GM12878 (cell line): ENCODE results near the gene BRF1. TPM values are rescaled to one million over a fixed set of nuclear protein-coding genes. Genes with fewer than 3 reads are reported as not detected.

Source experiments
- ATAC-seq: fragments of 200-7000 bp; cut with Tn5 transposase; 3 replicates; pipeline ENCODE4 v1.9.1; 2020; ENCODE audit warnings: mild to moderate bottlenecking, moderate library complexity
- BruUV-seq: library from RNA; stranded (reverse); fragments of 400-500 nt; replicated peaks from 2 replicates; lab custom pipeline; 2021; lab: Mats Ljungman, UMichigan
- CTCF ChIA-PET: fragments of 300-600 bp; sonication (Branson Sonifier 250); formaldehyde crosslinking; extraction: SDS; loops from one replicate; lab custom pipeline; 2021; ENCODE audit warnings: inconsistent platforms; lab: Yijun Ruan, JAX
- POLR2A ChIA-PET: fragments of 350-600 bp; formaldehyde crosslinking; extraction: SDS; loops from one replicate; lab custom pipeline; 2021; ENCODE audit warnings: inconsistent platforms; lab: Charles Lee
- RAD21 ChIA-PET: fragments of 300-600 bp; sonication (Branson Sonifier 250); formaldehyde crosslinking; loops from one replicate; lab custom pipeline; 2023; ENCODE audit warnings: antibody characterized with exemption; ENCODE audit not compliant: unreplicated experiment; lab: Charles Lee
- SMC1A ChIA-PET: fragments of 300-600 bp; sonication (Branson Sonifier 250); formaldehyde crosslinking; loops from one replicate; lab custom pipeline; 2023; ENCODE audit not compliant: unreplicated experiment, uncharacterized antibody; lab: Charles Lee
- DNase-seq: peaks from one replicate; pipeline ENCODE4 v3.0.0-alpha.2; 2011; ENCODE audit warnings: low read depth, low spot score
- FAIRE-seq: peaks from 3 replicates; lab custom pipeline; 2011; peaks lifted over from hg19 to GRCh38; lab: Jason Lieb, UNC
- H2AFZ ChIP-seq: 2 replicates; pipeline ENCODE4 v1.6.0; 2011; ENCODE audit warnings: low read depth, low read length, control low read depth; ENCODE audit not compliant: control insufficient read depth
- H3K27ac ChIP-seq: 2 replicates; pipeline ENCODE4 v1.5.1; 2011; ENCODE audit warnings: control low read depth; ENCODE audit not compliant: control insufficient read depth, insufficient read depth
- H3K27me3 ChIP-seq, 2 experiments: replicated peaks in 1 of 2; 2 replicates each; pipeline versions ENCODE4 v1.6.0 to v1.6.1; 2011; ENCODE audit warnings: low read length in 1 of 2; ENCODE audit not compliant: control insufficient read depth in 2 of 2, insufficient read depth in 2 of 2
- H3K36me3 ChIP-seq, 2 experiments: 2 replicates each; pipeline ENCODE4 v1.5.1; 2011; ENCODE audit warnings: low read length in 1 of 2; ENCODE audit not compliant: control insufficient read depth in 2 of 2, insufficient read depth in 2 of 2
- H3K4me1 ChIP-seq: 2 replicates; pipeline ENCODE4 v1.6.1; 2011; ENCODE audit warnings: mild to moderate bottlenecking, low read length, moderate library complexity, mixed read lengths; ENCODE audit not compliant: control insufficient read depth, insufficient read depth
- H3K4me2 ChIP-seq: 2 replicates; pipeline ENCODE4 v1.6.0; 2011; ENCODE audit warnings: control low read depth; ENCODE audit not compliant: control insufficient read depth, insufficient read depth
- H3K4me3 ChIP-seq: fragments of 200-600 bp; sonication (generic); 2 replicates; pipeline ENCODE4 v1.5.1; 2016
- H3K79me2 ChIP-seq: 2 replicates; pipeline ENCODE4 v1.6.0; 2011; ENCODE audit warnings: low read length; ENCODE audit not compliant: control insufficient read depth, insufficient read depth
- H3K9ac ChIP-seq: 2 replicates; pipeline ENCODE4 v1.8.0; 2011; ENCODE audit warnings: low read length, control low read depth, mixed read lengths; ENCODE audit not compliant: control insufficient read depth, insufficient read depth
- H3K9me3 ChIP-seq: replicated peaks from 3 replicates; pipeline ENCODE4 v1.5.1; 2011; ENCODE audit warnings: mild to moderate bottlenecking, low read length; ENCODE audit not compliant: control insufficient read depth, insufficient read depth
- H4K20me1 ChIP-seq: 2 replicates; pipeline ENCODE4 v1.6.0; 2011; ENCODE audit not compliant: control insufficient read depth, insufficient read depth
- IKZF2 ChIP-seq, 2 experiments: fragments of 450-650 bp; IDR thresholded peaks; 2 replicates each; pipeline ENCODE4 v1.6.1; 2017; ENCODE audit warnings: mild to moderate bottlenecking in 2 of 2, moderate library complexity in 2 of 2
- WGBS: methylation state at CpG from one replicate; pipeline ENCODE4 v1.1.6; 2016; ENCODE audit warnings: low lambda C conversion rate; ENCODE audit not compliant: insufficient replicate concordance, insufficient coverage; ENCODE audit errors: missing lambda C conversion rate; 5-methylcytosine and 5-hydroxymethylcytosine counted together
- in situ Hi-C: fragments of 300-500 bp; cut with MboI; formaldehyde crosslinking; loops from 9 replicates; pipeline ENCODE4 v1.14.3; 2018; ENCODE audit warnings: mixed read lengths
- intact Hi-C: fragments of 100-400 bp; cut with micrococcal nuclease; formaldehyde crosslinking; loops from one replicate; pipeline ENCODE4 v1.14.2; 2022; ENCODE audit not compliant: unreplicated experiment
- polyA plus RNA-seq, 11 experiments: library from polyadenylated mRNA; depleted of rRNA in 4 of 11; unstranded in 6 of 11; stranded (reverse) in 5 of 11; fragments of >200 nt; fragmentation: Nextera tagmentation in 4 of 11; fragmentation: Illumina TruSeq in 1 of 11; extraction: Ambion mirVana in 4 of 11; extraction: Trizol in 1 of 11; gene quantifications; 1 replicate in 1 of 11; 2 replicates in 10 of 11; pipeline versions ENCODE4 v1.2.1 to v1.2.3, GENCODE V29; 2011 to 2016; ENCODE audit warnings: inconsistent platforms in 2 of 11, missing spikeins in 2 of 11, low read depth in 1 of 11
- total RNA-seq, 4 experiments: library from RNA; depleted of rRNA in 3 of 4; stranded (reverse); fragments of >200 nt in 3 of 4; fragmentation: Illumina TruSeq in 1 of 4; extraction: Trizol in 1 of 4; gene quantifications; 2 replicates each; pipeline versions ENCODE4 v1.2.1 to v1.2.3, GENCODE V29; 2013 to 2021
- TF ChIP-seq, protein P1 (sequence below): fragments of 450-650 bp; IDR thresholded peaks from 2 replicates; pipeline ENCODE4 v1.6.1; 2017; ENCODE audit warnings: mild to moderate bottlenecking, moderate library complexity
- TF ChIP-seq, protein P2 (sequence below): fragments of 450-650 bp; IDR thresholded peaks from 2 replicates; pipeline ENCODE4 v1.6.1; 2018; ENCODE audit warnings: borderline replicate concordance, mild to moderate bottlenecking; ENCODE audit not compliant: partially characterized antibody

BRF1 gene
- total and polyA plus RNA-seq, 10 of the 15 experiments (the other 5 are each of a cell fraction or from before 2014, with no cell fraction given) = 0.21 to 33.5 (median 10.7) TPM

DNA sequence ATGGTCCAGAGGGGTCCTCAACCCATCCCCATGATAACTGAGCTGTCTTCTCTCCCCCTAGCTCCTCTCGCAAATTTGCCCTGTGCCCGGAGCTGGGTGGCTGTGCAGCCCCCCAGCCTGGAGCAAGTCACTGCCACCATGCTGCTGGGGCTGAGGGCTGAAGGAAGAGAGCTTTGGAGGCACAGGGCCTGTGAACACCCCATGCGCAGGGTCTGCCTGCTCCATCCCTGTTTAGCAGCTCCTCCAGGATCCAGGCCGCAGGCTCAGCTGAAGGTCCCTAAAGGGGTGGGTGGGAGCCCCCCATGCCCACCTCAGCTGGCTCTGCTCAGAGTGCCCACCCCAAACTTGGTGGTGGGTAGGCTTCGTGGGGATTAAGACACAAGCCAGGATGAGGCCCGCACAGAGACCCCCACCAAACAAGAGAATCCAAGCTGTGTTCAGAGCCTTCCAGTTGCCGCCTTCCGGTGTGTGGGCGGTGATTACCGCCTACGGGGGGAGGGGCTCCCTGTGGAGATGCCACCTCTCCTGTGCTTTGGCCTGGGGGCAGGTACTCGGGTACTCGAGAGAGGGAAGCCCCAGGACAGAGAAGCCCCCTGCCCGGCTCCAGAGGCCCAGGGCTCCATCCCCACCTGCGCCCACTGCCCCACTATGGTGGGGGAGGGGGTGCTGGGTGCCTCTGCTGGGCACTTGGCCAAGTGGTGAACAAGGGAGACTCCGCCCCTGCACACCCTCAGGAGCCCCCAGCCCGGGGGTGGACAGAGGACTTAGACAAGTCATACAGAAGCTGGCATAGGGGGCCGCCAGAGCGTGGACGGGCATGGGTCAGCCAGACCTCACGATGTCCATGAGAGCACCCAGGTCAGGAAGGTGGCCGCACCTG, 130.8 kb downstream of the BRF1 start:
- FAIRE-seq (no peak), ATAC-seq (no peak), DNase-seq (no peak)
- Histone ChIP-seq H3K27ac (no peak overlapping the region), H3K79me2 (no peaks in the 10 kb centered on the region), H4K20me1 (no peaks in the 10 kb centered on the region), H3K4me2 (no peak overlapping the region), H3K36me3 (no peaks in the 10 kb centered on the region), H3K27me3 (peaks cover 2 to 3% of the 10 kb centered on the region in 2 experiments; a peak in 2 of 4 replicates), H3K4me1 (peaks cover 3% of the 10 kb centered on the region; the same call in 1 of the 2 replicates), H3K4me3 (no peak overlapping the region), H2AFZ (no peak overlapping the region), H3K9ac (no peak overlapping the region), H3K9me3 (no peaks in the 10 kb centered on the region)
- BruUV-seq = no TSS peak
- CTCF ChIA-PET = interaction anchor here (1.0 to 1.9 kb wide), 2 partner anchors 12 to 80 kb away, joined by 3 to 4 read pairs; no protein-coding TSS in a partner anchor
- 45% methylated on average over 22 of the region's 22 CpGs for WGBS
- no peak for TF ChIP-seq IKZF2 (IDR thresholded peaks at IDR 0.05)
- TF ChIP-seq, protein P1, sequence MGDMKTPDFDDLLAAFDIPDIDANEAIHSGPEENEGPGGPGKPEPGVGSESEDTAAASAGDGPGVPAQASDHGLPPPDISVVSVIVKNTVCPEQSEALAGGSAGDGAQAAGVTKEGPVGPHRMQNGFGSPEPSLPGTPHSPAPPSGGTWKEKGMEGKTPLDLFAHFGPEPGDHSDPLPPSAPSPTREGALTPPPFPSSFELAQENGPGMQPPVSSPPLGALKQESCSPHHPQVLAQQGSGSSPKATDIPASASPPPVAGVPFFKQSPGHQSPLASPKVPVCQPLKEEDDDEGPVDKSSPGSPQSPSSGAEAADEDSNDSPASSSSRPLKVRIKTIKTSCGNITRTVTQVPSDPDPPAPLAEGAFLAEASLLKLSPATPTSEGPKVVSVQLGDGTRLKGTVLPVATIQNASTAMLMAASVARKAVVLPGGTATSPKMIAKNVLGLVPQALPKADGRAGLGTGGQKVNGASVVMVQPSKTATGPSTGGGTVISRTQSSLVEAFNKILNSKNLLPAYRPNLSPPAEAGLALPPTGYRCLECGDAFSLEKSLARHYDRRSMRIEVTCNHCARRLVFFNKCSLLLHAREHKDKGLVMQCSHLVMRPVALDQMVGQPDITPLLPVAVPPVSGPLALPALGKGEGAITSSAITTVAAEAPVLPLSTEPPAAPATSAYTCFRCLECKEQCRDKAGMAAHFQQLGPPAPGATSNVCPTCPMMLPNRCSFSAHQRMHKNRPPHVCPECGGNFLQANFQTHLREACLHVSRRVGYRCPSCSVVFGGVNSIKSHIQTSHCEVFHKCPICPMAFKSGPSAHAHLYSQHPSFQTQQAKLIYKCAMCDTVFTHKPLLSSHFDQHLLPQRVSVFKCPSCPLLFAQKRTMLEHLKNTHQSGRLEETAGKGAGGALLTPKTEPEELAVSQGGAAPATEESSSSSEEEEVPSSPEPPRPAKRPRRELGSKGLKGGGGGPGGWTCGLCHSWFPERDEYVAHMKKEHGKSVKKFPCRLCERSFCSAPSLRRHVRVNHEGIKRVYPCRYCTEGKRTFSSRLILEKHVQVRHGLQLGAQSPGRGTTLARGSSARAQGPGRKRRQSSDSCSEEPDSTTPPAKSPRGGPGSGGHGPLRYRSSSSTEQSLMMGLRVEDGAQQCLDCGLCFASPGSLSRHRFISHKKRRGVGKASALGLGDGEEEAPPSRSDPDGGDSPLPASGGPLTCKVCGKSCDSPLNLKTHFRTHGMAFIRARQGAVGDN = no peak
- TF ChIP-seq, protein P2, sequence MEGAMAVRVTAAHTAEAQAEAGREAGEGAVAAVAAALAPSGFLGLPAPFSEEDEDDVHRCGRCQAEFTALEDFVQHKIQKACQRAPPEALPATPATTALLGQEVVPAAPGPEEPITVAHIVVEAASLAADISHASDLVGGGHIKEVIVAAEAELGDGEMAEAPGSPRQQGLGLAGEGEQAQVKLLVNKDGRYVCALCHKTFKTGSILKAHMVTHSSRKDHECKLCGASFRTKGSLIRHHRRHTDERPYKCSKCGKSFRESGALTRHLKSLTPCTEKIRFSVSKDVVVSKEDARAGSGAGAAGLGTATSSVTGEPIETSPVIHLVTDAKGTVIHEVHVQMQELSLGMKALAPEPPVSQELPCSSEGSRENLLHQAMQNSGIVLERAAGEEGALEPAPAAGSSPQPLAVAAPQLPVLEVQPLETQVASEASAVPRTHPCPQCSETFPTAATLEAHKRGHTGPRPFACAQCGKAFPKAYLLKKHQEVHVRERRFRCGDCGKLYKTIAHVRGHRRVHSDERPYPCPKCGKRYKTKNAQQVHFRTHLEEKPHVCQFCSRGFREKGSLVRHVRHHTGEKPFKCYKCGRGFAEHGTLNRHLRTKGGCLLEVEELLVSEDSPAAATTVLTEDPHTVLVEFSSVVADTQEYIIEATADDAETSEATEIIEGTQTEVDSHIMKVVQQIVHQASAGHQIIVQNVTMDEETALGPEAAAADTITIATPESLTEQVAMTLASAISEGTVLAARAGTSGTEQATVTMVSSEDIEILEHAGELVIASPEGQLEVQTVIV = no peak
- RAD21 ChIA-PET = no interaction called here
- SMC1A ChIA-PET = no interaction called here
- in situ Hi-C loops = no loop called here
- POLR2A ChIA-PET = no interaction called here
- intact Hi-C loops = loop anchor here (10.0 kb wide), 1 partner anchor 75 kb away; no protein-coding TSS in a partner anchor
